Upper lobe of left lung (tissue), 6 donors: ENCODE measurements around the gene NLRP6. TPM values are rescaled to one million over a fixed set of nuclear protein-coding genes. Genes with fewer than 3 reads are reported as not detected.
A peak's percentile ranks its signal among the peaks of the same experiment; 100 is the strongest.

Experiments
- ATAC-seq, 2 donors: fragments of 200-7000 bp; cut with Tn5 transposase; one replicate each; pipeline ENCODE4 v1.9.1; 2022; ENCODE audit warnings: mild to moderate bottlenecking in 2 of 2, moderate library complexity in 2 of 2; ENCODE audit not compliant: low FRiP score in 2 of 2
- DNase-seq, 2 donors: peaks; one replicate each; pipeline ENCODE4 v3.0.0-alpha.2; 2019 to 2020
- H3K27ac ChIP-seq, 4 donors: fragments of 200-600 bp; sonication (generic); one replicate each; pipeline ENCODE4 v1.5.1; 2016 to 2019
- H3K27me3 ChIP-seq, 4 donors: fragments of 200-600 bp; sonication (generic); one replicate each; pipeline ENCODE4 v1.5.1; 2017 to 2019
- H3K36me3 ChIP-seq, 4 donors: fragments of 200-600 bp; sonication (generic); one replicate each; pipeline ENCODE4 v1.5.1; 2016 to 2019
- H3K4me1 ChIP-seq, 4 donors: fragments of 200-600 bp; sonication (generic); one replicate each; pipeline ENCODE4 v1.5.1; 2018 to 2019
- H3K4me3 ChIP-seq, 4 donors: fragments of 200-600 bp; sonication (generic); one replicate each; pipeline ENCODE4 v1.5.1; 2017 to 2019; ENCODE audit warnings: mild to moderate bottlenecking in 2 of 4, moderate library complexity in 1 of 4
- H3K9me3 ChIP-seq, 4 donors: fragments of 200-600 bp; sonication (generic); one replicate each; pipeline ENCODE4 v1.5.1; 2018 to 2019
- CTCF ChIP-seq, 6 experiments: fragments of 450-650 bp in 4 of 6; fragments of 200-600 bp in 2 of 6; sonication (generic) in 2 of 6; IDR thresholded peaks; one replicate each; pipeline ENCODE4 v1.5.1; 2016 to 2019; ENCODE audit warnings: antibody characterized with exemption in 6 of 6
- EP300 ChIP-seq, 4 donors: sonication (generic); formaldehyde crosslinking; IDR thresholded peaks; one replicate each; pipeline ENCODE4 v1.5.1; 2017; ENCODE audit warnings: antibody characterized with exemption in 4 of 4, control low read depth in 2 of 4
- POLR2A ChIP-seq, 4 donors: fragments of 450-650 bp; IDR thresholded peaks; one replicate each; pipeline ENCODE4 v1.5.1; 2016 to 2017; ENCODE audit warnings: antibody characterized with exemption in 4 of 4, mild to moderate bottlenecking in 2 of 4
- POLR2AphosphoS5 ChIP-seq, 2 donors: sonication (generic); formaldehyde crosslinking; IDR thresholded peaks; one replicate each; pipeline ENCODE4 v1.5.1; 2017; ENCODE audit warnings: antibody characterized with exemption in 2 of 2
- WGBS, 2 donors: methylation state at CpG; one replicate each; pipeline ENCODE4 v1.1.5; 2017 to 2018; 5-methylcytosine and 5-hydroxymethylcytosine counted together
- total RNA-seq, 6 donors: library from RNA; depleted of rRNA in 4 of 6; stranded (reverse); fragments of >200 nt in 4 of 6; gene quantifications; one replicate each; pipeline versions ENCODE4 v1.1.0 to v1.2.1, GENCODE V29; 2016 to 2021
- donor health status: DM: no; HTN: no; CAD: no; lungs with moderate emphysema.
- donor health status: DM: no; HTN: yes; CAD: no; lungs with severe emphysema.

NLRP6 gene
- total RNA-seq, 6 donors from 2014 or later = 1.3 to 7.3 (median 3.1) TPM

GRCh38 chr11:289712-290620 is 11.8 kb downstream of the NLRP6 start:
- H3K27ac ChIP-seq = peak overlapping the region; percentile 81 to 91 (median 81)

GRCh38 chr11:290621-291231 is 12.5 kb downstream of the NLRP6 start:
- TF ChIP-seq POLR2AphosphoS5 (IDR thresholded peaks at IDR 0.05) (no peak), POLR2A (IDR thresholded peaks at IDR 0.05) (no peak), CTCF (IDR thresholded peaks at IDR 0.05) (no peak), EP300 (IDR thresholded peaks at IDR 0.05) (no peak)
- DNase-seq (peak in 1 of 2 donors; percentile 67), ATAC-seq (no peak)

More at GRCh38 chr11:289712-290620, 11.8 kb downstream of the NLRP6 start:
- no peaks in the 10 kb centered on the region for H3K9me3 ChIP-seq
- ATAC-seq (no peak), DNase-seq (peak; percentile 19 to 76)
- peak overlapping the region in 3 of 4 donors; percentile 82 to 88 (median 83) for H3K4me3 ChIP-seq
- H3K27me3 ChIP-seq = no peaks in the 10 kb centered on the region
- peaks cover 0 to 32% (median 17%) of the 10 kb centered on the region in 4 donors for H3K36me3 ChIP-seq
- WGBS, 2 donors = 82 to 92% methylated on average over 26 to 48 of the region's 48 CpGs
- peaks cover 14 to 25% (median 21%) of the 10 kb centered on the region in 4 donors for H3K4me1 ChIP-seq
- TF ChIP-seq EP300 (IDR thresholded peaks at IDR 0.05) (no peak), POLR2AphosphoS5 (IDR thresholded peaks at IDR 0.05) (no peak), CTCF (IDR thresholded peaks at IDR 0.05) (no peak), POLR2A (IDR thresholded peaks at IDR 0.05) (no peak)

GRCh38 chr11:291281-292210 is 13.3 kb downstream of the NLRP6 start:
- TF ChIP-seq POLR2A (IDR thresholded peaks at IDR 0.05) (no peak), EP300 (IDR thresholded peaks at IDR 0.05) (no peak), POLR2AphosphoS5 (IDR thresholded peaks at IDR 0.05) (no peak), CTCF (IDR thresholded peaks at IDR 0.05) (no peak)
- ATAC-seq (no peak), DNase-seq (peak in 1 of 2 donors; percentile 76)
- Histone ChIP-seq H3K4me1 (peaks cover 14 to 25% (median 21%) of the 10 kb centered on the region in 4 donors), H3K27ac (no peak overlapping the region), H3K4me3 (no peak overlapping the region), H3K27me3 (no peaks in the 10 kb centered on the region), H3K9me3 (no peaks in the 10 kb centered on the region), H3K36me3 (peaks cover 0 to 33% (median 17%) of the 10 kb centered on the region in 4 donors)
- 93% methylated on average over 30 to 41 of the region's 44 CpGs for WGBS, 2 donors

More at GRCh38 chr11:290621-291231, 12.5 kb downstream of the NLRP6 start:
- Histone ChIP-seq H3K9me3 (no peaks in the 10 kb centered on the region), H3K27ac (peak overlapping the region in 1 of 4 donors; percentile 81), H3K4me3 (no peak overlapping the region), H3K4me1 (peaks cover 14 to 25% (median 21%) of the 10 kb centered on the region in 4 donors), H3K36me3 (peaks cover 0 to 33% (median 17%) of the 10 kb centered on the region in 4 donors), H3K27me3 (no peaks in the 10 kb centered on the region)
- WGBS, 2 donors = 89% methylated on average over 13 of the region's 13 CpGs; no CpG with 5 or more reads in 1 of the 2 donors
